SK-N-SH (cell line): ENCODE results near the gene SPOCK1.

ENCODE experiments used
- EZH2phosphoT487 ChIP-seq: fragments of 200-600 bp; sonication (generic); IDR thresholded peaks from 2 replicates; pipeline ENCODE4 v1.6.1; 2017; ENCODE audit warnings: low read depth, mixed run types, mild to moderate bottlenecking, antibody characterized with exemption, moderate library complexity, borderline replicate concordance
- FOXM1 ChIP-seq: IDR thresholded peaks from 2 replicates; pipeline ENCODE4 v1.4.0; 2012; ENCODE audit warnings: low read depth, mild to moderate bottlenecking
- JUND ChIP-seq: IDR thresholded peaks from 2 replicates; pipeline ENCODE4 v1.4.0; 2012
- MXI1 ChIP-seq: IDR thresholded peaks from 2 replicates; pipeline ENCODE4 v1.6.1; 2012; ENCODE audit warnings: mild to moderate bottlenecking, low read depth, low read length, improper control_type of control experiment
- NRF1 ChIP-seq: IDR thresholded peaks from 2 replicates; pipeline ENCODE4 v1.6.1; 2012; ENCODE audit warnings: low read depth, mild to moderate bottlenecking, low read length
- POLR2AphosphoS5 ChIP-seq: IDR thresholded peaks from 2 replicates; pipeline ENCODE4 v1.6.1; 2012; ENCODE audit warnings: low read depth, low read length
- RAD21 ChIP-seq: IDR thresholded peaks from 2 replicates; pipeline ENCODE4 v1.6.1; 2012; ENCODE audit warnings: mild to moderate bottlenecking, low read length
- RFX5 ChIP-seq: IDR thresholded peaks from 2 replicates; pipeline ENCODE4 v1.6.1; 2012; ENCODE audit warnings: mild to moderate bottlenecking, improper control_type of control experiment, low read length
- SIN3A ChIP-seq: IDR thresholded peaks from 2 replicates; pipeline ENCODE4 v1.6.1; 2012; ENCODE audit warnings: low read depth, mild to moderate bottlenecking, low read length, moderate library complexity, borderline replicate concordance
- TF ChIP-seq, protein P1 (sequence below): fragments of 200-600 bp; sonication (generic); IDR thresholded peaks from 2 replicates; pipeline ENCODE4 v1.6.1; 2017; ENCODE audit warnings: antibody characterized with exemption, mild to moderate bottlenecking, moderate library complexity
- TF ChIP-seq, protein P2 (sequence below): fragments of 150-350 bp; IDR thresholded peaks from 2 replicates; pipeline ENCODE4 v1.6.1; 2017; ENCODE audit warnings: antibody characterized with exemption, low read length, low read depth, borderline replicate concordance
- TF ChIP-seq, protein P3 (sequence below): fragments of 150-350 bp; IDR thresholded peaks from 2 replicates; pipeline ENCODE4 v1.6.1; 2016; ENCODE audit warnings: mild to moderate bottlenecking, low read depth, low read length
- TF ChIP-seq, protein P4 (sequence below): IDR thresholded peaks from 2 replicates; pipeline ENCODE4 v1.6.1; 2012; ENCODE audit warnings: mild to moderate bottlenecking, low read depth, low read length, moderate library complexity
- TF ChIP-seq, protein P5 (sequence below): IDR thresholded peaks from 2 replicates; pipeline ENCODE4 v1.4.0; 2012; ENCODE audit warnings: low read depth

DNA sequence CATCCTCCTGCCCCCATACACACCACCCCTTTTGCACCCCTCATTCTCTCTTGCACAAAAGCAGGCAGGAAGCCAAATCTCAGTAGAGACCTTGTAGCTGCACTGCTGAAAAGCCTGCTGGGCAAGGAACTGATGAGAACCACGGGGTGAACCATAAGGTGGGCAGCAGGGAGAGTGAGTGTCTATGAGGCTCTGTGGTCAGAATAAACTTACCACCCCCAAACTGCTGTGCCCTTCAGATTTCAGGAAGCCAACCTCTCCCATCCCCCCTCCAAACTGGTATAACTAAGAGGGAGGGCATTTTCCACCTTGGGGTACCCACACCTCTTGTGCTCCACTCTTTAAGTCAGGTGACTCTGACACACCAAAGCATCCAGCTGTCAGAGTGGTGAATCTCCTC lies 471.4 kb downstream of the SPOCK1 start:
- TF ChIP-seq, protein P1, sequence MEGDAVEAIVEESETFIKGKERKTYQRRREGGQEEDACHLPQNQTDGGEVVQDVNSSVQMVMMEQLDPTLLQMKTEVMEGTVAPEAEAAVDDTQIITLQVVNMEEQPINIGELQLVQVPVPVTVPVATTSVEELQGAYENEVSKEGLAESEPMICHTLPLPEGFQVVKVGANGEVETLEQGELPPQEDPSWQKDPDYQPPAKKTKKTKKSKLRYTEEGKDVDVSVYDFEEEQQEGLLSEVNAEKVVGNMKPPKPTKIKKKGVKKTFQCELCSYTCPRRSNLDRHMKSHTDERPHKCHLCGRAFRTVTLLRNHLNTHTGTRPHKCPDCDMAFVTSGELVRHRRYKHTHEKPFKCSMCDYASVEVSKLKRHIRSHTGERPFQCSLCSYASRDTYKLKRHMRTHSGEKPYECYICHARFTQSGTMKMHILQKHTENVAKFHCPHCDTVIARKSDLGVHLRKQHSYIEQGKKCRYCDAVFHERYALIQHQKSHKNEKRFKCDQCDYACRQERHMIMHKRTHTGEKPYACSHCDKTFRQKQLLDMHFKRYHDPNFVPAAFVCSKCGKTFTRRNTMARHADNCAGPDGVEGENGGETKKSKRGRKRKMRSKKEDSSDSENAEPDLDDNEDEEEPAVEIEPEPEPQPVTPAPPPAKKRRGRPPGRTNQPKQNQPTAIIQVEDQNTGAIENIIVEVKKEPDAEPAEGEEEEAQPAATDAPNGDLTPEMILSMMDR: no peak
- TF ChIP-seq FOXM1 (no peak), RFX5 (no peak), NRF1 (no peak), MXI1 (no peak), RAD21 (no peak), POLR2AphosphoS5 (no peak), EZH2phosphoT487 (no peak), JUND (no peak), SIN3A (no peak)
- TF ChIP-seq, protein P2, sequence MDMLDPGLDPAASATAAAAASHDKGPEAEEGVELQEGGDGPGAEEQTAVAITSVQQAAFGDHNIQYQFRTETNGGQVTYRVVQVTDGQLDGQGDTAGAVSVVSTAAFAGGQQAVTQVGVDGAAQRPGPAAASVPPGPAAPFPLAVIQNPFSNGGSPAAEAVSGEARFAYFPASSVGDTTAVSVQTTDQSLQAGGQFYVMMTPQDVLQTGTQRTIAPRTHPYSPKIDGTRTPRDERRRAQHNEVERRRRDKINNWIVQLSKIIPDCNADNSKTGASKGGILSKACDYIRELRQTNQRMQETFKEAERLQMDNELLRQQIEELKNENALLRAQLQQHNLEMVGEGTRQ: no peak
- TF ChIP-seq, protein P3, sequence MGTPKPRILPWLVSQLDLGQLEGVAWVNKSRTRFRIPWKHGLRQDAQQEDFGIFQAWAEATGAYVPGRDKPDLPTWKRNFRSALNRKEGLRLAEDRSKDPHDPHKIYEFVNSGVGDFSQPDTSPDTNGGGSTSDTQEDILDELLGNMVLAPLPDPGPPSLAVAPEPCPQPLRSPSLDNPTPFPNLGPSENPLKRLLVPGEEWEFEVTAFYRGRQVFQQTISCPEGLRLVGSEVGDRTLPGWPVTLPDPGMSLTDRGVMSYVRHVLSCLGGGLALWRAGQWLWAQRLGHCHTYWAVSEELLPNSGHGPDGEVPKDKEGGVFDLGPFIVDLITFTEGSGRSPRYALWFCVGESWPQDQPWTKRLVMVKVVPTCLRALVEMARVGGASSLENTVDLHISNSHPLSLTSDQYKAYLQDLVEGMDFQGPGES: no peak
- TF ChIP-seq, protein P4, sequence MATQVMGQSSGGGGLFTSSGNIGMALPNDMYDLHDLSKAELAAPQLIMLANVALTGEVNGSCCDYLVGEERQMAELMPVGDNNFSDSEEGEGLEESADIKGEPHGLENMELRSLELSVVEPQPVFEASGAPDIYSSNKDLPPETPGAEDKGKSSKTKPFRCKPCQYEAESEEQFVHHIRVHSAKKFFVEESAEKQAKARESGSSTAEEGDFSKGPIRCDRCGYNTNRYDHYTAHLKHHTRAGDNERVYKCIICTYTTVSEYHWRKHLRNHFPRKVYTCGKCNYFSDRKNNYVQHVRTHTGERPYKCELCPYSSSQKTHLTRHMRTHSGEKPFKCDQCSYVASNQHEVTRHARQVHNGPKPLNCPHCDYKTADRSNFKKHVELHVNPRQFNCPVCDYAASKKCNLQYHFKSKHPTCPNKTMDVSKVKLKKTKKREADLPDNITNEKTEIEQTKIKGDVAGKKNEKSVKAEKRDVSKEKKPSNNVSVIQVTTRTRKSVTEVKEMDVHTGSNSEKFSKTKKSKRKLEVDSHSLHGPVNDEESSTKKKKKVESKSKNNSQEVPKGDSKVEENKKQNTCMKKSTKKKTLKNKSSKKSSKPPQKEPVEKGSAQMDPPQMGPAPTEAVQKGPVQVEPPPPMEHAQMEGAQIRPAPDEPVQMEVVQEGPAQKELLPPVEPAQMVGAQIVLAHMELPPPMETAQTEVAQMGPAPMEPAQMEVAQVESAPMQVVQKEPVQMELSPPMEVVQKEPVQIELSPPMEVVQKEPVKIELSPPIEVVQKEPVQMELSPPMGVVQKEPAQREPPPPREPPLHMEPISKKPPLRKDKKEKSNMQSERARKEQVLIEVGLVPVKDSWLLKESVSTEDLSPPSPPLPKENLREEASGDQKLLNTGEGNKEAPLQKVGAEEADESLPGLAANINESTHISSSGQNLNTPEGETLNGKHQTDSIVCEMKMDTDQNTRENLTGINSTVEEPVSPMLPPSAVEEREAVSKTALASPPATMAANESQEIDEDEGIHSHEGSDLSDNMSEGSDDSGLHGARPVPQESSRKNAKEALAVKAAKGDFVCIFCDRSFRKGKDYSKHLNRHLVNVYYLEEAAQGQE: no peak
- TF ChIP-seq, protein P5, sequence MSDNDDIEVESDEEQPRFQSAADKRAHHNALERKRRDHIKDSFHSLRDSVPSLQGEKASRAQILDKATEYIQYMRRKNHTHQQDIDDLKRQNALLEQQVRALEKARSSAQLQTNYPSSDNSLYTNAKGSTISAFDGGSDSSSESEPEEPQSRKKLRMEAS: no peak
